SU-DHL-6 (cell line): ENCODE measurements around the gene PPL.

Source experiments
- H2AFZ ChIP-seq: fragments of 200-600 bp; sonication (generic); 2 replicates; pipeline ENCODE4 v1.6.1; 2014; ENCODE audit warnings: low read depth, mild to moderate bottlenecking, moderate library complexity, mixed read lengths, antibody characterized with exemption, low read length; ENCODE audit not compliant: severe bottlenecking
- H3F3A ChIP-seq: fragments of 200-600 bp; shearing (Covaris generic); 2 replicates; pipeline ENCODE4 v1.6.0; 2016; ENCODE audit warnings: antibody characterized with exemption, mild to moderate bottlenecking; ENCODE audit not compliant: insufficient read depth
- H3K27ac ChIP-seq: fragments of 200-600 bp; sonication (generic); 2 replicates; pipeline ENCODE4 v1.5.1; 2016; ENCODE audit warnings: low read depth, mild to moderate bottlenecking, low read length, moderate library complexity, mixed read lengths
- H3K27me3 ChIP-seq: fragments of 200-600 bp; sonication (generic), shearing (Covaris generic); 2 replicates; pipeline ENCODE4 v1.6.0; 2014; ENCODE audit warnings: mild to moderate bottlenecking, low read length
- H3K36me3 ChIP-seq: fragments of 200-600 bp; sonication (generic); 2 replicates; pipeline ENCODE4 v1.6.1; 2014; ENCODE audit warnings: mild to moderate bottlenecking, low read length, mixed read lengths
- H3K4me2 ChIP-seq: fragments of 300-600, 200-600 bp; shearing (Covaris generic), sonication (generic); 2 replicates; pipeline ENCODE4 v1.6.0; 2014; ENCODE audit warnings: low read length, low read depth, mild to moderate bottlenecking; ENCODE audit not compliant: poor library complexity, severe bottlenecking
- H3K4me3 ChIP-seq: fragments of 200-600 bp; sonication (generic); 2 replicates; pipeline ENCODE4 v1.5.1; 2014; ENCODE audit warnings: antibody characterized with exemption, low read length, mild to moderate bottlenecking, mixed read lengths; ENCODE audit not compliant: insufficient read depth, poor library complexity, severe bottlenecking
- H3K79me2 ChIP-seq: fragments of 200-600 bp; sonication (generic); 2 replicates; pipeline ENCODE4 v1.6.1; 2014; ENCODE audit warnings: mild to moderate bottlenecking, low read length, moderate library complexity; ENCODE audit not compliant: insufficient read depth
- H3K9ac ChIP-seq: fragments of 200-600 bp; sonication (generic); 2 replicates; pipeline ENCODE4 v1.7.0; 2014; ENCODE audit warnings: mild to moderate bottlenecking, low read length
- H3K9me2 ChIP-seq: fragments of 200-600 bp; sonication (generic); replicated peaks from 2 replicates; pipeline ENCODE4 v1.6.1; 2014; ENCODE audit warnings: low read length; ENCODE audit not compliant: insufficient read depth
- H3K9me3 ChIP-seq: fragments of 200-600 bp; sonication (generic); 2 replicates; pipeline ENCODE4 v1.6.1; 2014; ENCODE audit warnings: low read length, mixed read lengths; ENCODE audit not compliant: insufficient read depth
- H4K20me1 ChIP-seq: fragments of 200-600 bp; sonication (generic); 2 replicates; pipeline ENCODE4 v1.6.1; 2014; ENCODE audit warnings: low read depth, mild to moderate bottlenecking, antibody characterized with exemption, low read length, moderate library complexity, mixed read lengths
- EZH2phosphoT487 ChIP-seq: fragments of 200-600 bp; sonication (generic), shearing (Covaris generic); conservative IDR thresholded peaks from 2 replicates; pipeline ENCODE4 v1.6.1; 2018; ENCODE audit warnings: mild to moderate bottlenecking, antibody characterized with exemption, low read length, moderate library complexity, mixed read lengths
- TF ChIP-seq, protein P1 (sequence below): fragments of 200-600 bp; sonication (generic); IDR thresholded peaks from one replicate; pipeline ENCODE4 v1.5.1; 2017; ENCODE audit warnings: antibody characterized with exemption, mild to moderate bottlenecking, low read length, moderate library complexity; ENCODE audit not compliant: insufficient read depth, poor library complexity, severe bottlenecking

The PPL gene

DNA sequence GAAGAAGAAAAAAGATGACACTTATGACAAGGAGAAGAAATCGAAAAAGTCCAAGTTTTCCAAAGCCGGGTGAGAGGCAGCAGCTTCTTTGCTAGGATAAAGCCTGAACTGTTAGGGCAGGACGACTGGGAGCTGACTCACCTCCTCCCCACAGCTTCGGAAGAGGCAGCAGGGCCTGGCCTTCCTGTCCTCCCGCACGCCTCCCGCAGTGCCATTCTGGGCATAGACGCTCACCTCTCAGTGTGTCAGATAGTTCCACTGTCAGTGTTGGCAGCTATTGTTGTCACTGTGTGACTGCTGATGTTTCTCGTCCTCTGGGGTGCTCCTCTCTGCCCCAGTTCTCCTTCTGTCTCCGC, 77.1 kb downstream of the PPL start:
- no peak overlapping the region for H3K27ac ChIP-seq
- no peak overlapping the region for H3K9ac ChIP-seq
- peaks cover 33% of the 10 kb centered on the region for H3K79me2 ChIP-seq
- H3K4me2 ChIP-seq: no peak overlapping the region
- no peaks in the 10 kb centered on the region for H3K9me3 ChIP-seq
- H4K20me1 ChIP-seq: no peaks in the 10 kb centered on the region
- no peaks in the 10 kb centered on the region for H3K27me3 ChIP-seq
- peaks cover 12% of the 10 kb centered on the region; the same call in 1 of the 2 replicates for H3K36me3 ChIP-seq
- no peaks in the 10 kb centered on the region for H3F3A ChIP-seq
- H3K9me2 ChIP-seq: no peaks in the 10 kb centered on the region
- TF ChIP-seq EZH2phosphoT487: no peak
- TF ChIP-seq, protein P1, sequence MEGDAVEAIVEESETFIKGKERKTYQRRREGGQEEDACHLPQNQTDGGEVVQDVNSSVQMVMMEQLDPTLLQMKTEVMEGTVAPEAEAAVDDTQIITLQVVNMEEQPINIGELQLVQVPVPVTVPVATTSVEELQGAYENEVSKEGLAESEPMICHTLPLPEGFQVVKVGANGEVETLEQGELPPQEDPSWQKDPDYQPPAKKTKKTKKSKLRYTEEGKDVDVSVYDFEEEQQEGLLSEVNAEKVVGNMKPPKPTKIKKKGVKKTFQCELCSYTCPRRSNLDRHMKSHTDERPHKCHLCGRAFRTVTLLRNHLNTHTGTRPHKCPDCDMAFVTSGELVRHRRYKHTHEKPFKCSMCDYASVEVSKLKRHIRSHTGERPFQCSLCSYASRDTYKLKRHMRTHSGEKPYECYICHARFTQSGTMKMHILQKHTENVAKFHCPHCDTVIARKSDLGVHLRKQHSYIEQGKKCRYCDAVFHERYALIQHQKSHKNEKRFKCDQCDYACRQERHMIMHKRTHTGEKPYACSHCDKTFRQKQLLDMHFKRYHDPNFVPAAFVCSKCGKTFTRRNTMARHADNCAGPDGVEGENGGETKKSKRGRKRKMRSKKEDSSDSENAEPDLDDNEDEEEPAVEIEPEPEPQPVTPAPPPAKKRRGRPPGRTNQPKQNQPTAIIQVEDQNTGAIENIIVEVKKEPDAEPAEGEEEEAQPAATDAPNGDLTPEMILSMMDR: no peak
- H3K4me3 ChIP-seq: no peak overlapping the region
- H2AFZ ChIP-seq: no peak overlapping the region

DNA sequence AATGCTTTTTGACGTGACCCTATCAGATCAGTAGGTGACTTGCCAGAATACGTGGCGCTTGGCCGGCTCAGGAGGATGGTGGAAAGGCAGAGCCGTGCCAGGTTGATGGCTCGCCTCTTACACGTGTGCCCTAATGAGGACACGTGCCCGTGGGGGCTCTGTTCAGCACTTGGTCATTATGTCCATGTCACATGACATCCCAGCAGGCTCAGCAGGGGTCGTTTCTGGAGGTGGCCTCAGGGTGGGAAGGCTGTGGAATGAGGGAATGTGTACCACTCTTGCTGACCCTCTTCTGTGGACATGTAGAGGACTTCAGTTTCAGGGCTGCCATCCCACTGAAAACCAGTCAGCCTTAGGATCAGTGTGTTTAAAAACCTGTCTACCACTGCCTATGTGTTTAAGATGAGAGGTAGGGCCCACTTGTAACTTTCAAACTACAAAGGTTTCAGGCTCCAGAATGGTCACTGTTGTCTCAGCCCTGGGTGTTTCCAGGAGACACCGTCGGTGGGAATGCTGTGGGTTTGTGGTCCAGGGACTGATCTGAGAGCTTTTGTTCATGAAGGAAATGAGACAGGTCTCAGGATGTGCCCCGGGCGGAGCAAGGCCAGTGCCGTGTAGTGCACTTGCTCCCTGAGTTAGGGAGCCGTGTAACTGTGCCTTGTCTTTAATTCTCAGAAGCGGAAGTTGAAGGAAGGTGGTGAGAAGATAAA, 77.6 kb downstream of the PPL start:
- H3K9me3 ChIP-seq: no peaks in the 10 kb centered on the region
- H3K27me3 ChIP-seq: no peaks in the 10 kb centered on the region
- no peak overlapping the region for H2AFZ ChIP-seq
- no peaks in the 10 kb centered on the region for H4K20me1 ChIP-seq
- H3K36me3 ChIP-seq: peaks cover 9% of the 10 kb centered on the region; the same call in 1 of the 2 replicates
- TF ChIP-seq, protein P1: no peak
- TF ChIP-seq EZH2phosphoT487: no peak
- no peak overlapping the region for H3K4me3 ChIP-seq
- no peak overlapping the region for H3K27ac ChIP-seq
- H3K79me2 ChIP-seq: peaks cover 27% of the 10 kb centered on the region
- no peaks in the 10 kb centered on the region for H3F3A ChIP-seq
- H3K4me2 ChIP-seq: no peak overlapping the region
- H3K9me2 ChIP-seq: no peaks in the 10 kb centered on the region
- no peak overlapping the region for H3K9ac ChIP-seq

DNA sequence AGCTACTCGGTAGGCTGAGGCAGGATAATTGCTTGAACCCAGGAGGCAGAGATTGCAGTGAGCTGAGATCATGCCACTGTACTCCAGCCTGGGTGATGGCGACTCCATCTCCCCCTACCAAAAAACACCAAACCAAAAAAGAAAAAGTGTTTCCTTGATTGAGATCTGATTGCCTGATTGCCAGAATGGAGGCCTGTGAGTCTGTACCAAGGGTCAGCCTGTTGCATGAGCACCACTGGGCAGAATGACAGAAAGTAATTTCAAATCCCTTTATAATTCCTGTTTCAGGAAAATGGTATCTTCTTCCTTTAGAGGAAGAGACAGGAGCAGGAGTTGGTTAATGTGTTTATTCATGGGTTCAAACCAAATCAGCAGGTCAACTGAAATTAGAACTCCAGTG, 81.1 kb downstream of the PPL start:
- Histone ChIP-seq H3F3A (peaks cover 6% of the 10 kb centered on the region), H2AFZ (no peak overlapping the region), H3K79me2 (peaks cover 27% of the 10 kb centered on the region), H3K4me2 (no peak overlapping the region), H3K4me3 (no peak overlapping the region), H3K36me3 (0 out of 2 replicates have a peak, but pooled peaks cover 3% of the 10 kb centered on the region), H3K9me3 (no peaks in the 10 kb centered on the region), H3K27ac (no peak overlapping the region), H3K27me3 (no peaks in the 10 kb centered on the region), H4K20me1 (no peaks in the 10 kb centered on the region), H3K9ac (no peak overlapping the region), H3K9me2 (no peaks in the 10 kb centered on the region)
- no peak for TF ChIP-seq EZH2phosphoT487

DNA sequence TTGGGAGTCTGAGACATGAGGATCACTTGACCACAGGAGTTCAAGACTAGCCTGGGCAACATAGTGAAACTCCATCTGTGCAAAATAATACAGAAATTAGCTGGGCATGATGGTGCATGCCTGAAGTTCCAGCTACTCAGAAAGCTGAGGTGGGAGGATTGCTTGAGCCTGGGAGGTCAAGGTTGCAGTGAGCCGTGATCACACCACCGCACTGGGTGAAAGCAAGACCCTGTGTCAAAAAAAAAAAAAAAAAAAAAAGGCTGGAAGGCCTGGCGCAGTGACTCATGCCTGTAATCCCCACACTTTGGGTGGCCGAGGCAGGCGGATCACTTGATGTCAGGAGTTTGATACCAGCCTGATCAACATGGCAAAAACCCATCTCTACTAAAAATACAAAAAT, 81.6 kb downstream of the PPL start:
- no peaks in the 10 kb centered on the region for H3K9me2 ChIP-seq
- no peak overlapping the region for H3K27ac ChIP-seq

More for the DNA sequence above, 81.6 kb downstream of the PPL start:
- Histone ChIP-seq H3K4me3 (no peak overlapping the region), H4K20me1 (no peaks in the 10 kb centered on the region), H3K36me3 (0 out of 2 replicates have a peak, but pooled peaks cover 3% of the 10 kb centered on the region), H2AFZ (no peak overlapping the region), H3K79me2 (peaks cover 31% of the 10 kb centered on the region), H3F3A (peaks cover 6% of the 10 kb centered on the region), H3K4me2 (no peak overlapping the region), H3K9ac (no peak overlapping the region), H3K9me3 (no peaks in the 10 kb centered on the region), H3K27me3 (no peaks in the 10 kb centered on the region)
- TF ChIP-seq, protein P1: no peak
- TF ChIP-seq EZH2phosphoT487: no peak
